GM18519 (cell line): ENCODE results near the gene CPA4.
"Not testable (repeated sequence)": the region's sequence is repeated elsewhere in the genome, so short reads cannot be mapped to it uniquely, and the experiment has no call there.

Experiments used
- ATAC-seq: cut with Tn5 transposase; IDR thresholded peaks from one replicate; pipeline ENCODE4 v1.9.1; 2021; ENCODE audit warnings: mild to moderate bottlenecking, moderate library complexity; ENCODE audit not compliant: unreplicated experiment, low FRiP score

CPA4 gene

GRCh38 chr7:130298544-130299326 lies 5.8 kb downstream of the CPA4 start:
- ATAC-seq: no peak

- ATAC-seq: no peak
Measured at GRCh38 chr7:130299866-130300265, 6.9 kb downstream of the CPA4 start.

GRCh38 chr7:130301501-130302020 lies 8.6 kb downstream of the CPA4 start:
- ATAC-seq: no peak

GRCh38 chr7:130302649-130303048 lies 9.7 kb downstream of the CPA4 start:
- ATAC-seq: no peak

GRCh38 chr7:130303127-130303526 lies 10.2 kb downstream of the CPA4 start:
- no peak for ATAC-seq

- no peak for ATAC-seq
Measured at GRCh38 chr7:130303551-130303950, 10.6 kb downstream of the CPA4 start.

GRCh38 chr7:130303982-130304381 lies 11.0 kb downstream of the CPA4 start:
- no peak for ATAC-seq

GRCh38 chr7:130304878-130305277 lies 11.9 kb downstream of the CPA4 start:
- ATAC-seq: no peak

- ATAC-seq: no peak
Measured at GRCh38 chr7:130305433-130306042, 12.6 kb downstream of the CPA4 start.

- no peak for ATAC-seq
Measured at GRCh38 chr7:130309986-130310385, 17.0 kb downstream of the CPA4 start.

GRCh38 chr7:130314305-130314704 lies 21.3 kb downstream of the CPA4 start:
- no peak for ATAC-seq

GRCh38 chr7:130319541-130319940 lies 26.6 kb downstream of the CPA4 start:
- ATAC-seq: no peak

GRCh38 chr7:130321542-130322229 lies 28.7 kb downstream of the CPA4 start:
- ATAC-seq: not testable (repeated sequence)

- no peak for ATAC-seq
Measured at GRCh38 chr7:130322615-130323014, 29.7 kb downstream of the CPA4 start.

GRCh38 chr7:130324306-130324943 lies 31.5 kb downstream of the CPA4 start:
- ATAC-seq: no peak

GRCh38 chr7:130329681-130330080 lies 36.7 kb downstream of the CPA4 start:
- no peak for ATAC-seq

- ATAC-seq: no peak
Measured at GRCh38 chr7:130332259-130333053, 39.5 kb downstream of the CPA4 start.

- ATAC-seq: no peak
Measured at GRCh38 chr7:130333832-130334231, 40.9 kb downstream of the CPA4 start.

GRCh38 chr7:130334274-130334673 lies 41.3 kb downstream of the CPA4 start:
- no peak for ATAC-seq

GRCh38 chr7:130337410-130337971 lies 44.5 kb downstream of the CPA4 start:
- ATAC-seq: no peak
